ENCODE results near the gene CALCOCO2. TPM values are rescaled to one million over a fixed set of nuclear protein-coding genes. Genes with fewer than 3 reads are reported as not detected.

The CALCOCO2 gene
- polyA plus RNA-seq, 2 of the 4 experiments (the other 2 are of a cell fraction): 71.6 to 194 TPM

DNA sequence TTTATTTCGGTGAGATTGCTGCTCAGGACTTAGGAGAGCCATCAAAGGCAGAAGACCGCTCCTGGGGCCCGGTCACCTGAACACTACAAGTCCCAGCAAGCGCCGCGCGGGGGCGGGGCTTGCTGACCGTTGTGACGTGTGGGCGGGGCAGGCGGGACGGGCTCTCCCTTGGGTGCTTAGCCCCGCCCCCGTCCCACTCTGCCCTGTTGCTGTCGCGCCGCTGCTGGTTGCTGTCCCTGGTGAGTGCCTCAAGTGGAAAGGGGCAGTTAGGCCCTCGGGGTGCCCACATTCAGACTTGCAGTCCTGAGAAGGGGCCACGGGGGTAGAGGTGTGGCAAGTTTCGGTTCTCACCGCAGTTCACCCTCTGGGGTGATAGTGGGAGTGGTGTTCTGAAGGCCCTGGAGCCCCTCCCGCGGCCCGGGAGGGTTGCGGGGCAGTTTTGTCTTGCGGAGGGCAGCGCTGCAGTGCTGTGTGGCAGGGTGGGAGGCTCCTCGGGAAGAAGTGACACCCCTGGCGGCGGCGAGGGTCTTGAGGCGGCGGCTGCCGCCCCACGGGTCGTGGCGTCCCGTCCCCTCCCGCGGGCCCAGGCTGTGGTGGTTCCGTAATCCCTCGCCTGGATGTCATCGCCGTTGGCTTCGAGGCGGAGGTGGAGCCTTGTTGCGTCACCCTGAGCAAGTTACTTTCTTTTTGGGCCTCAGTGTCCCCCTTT, at the start of gene CALCOCO2 (continued):
- no peak for TF ChIP-seq CTCF (IDR thresholded peaks at IDR 0.05)
- TF ChIP-seq CHD4 (IDR thresholded peaks at IDR 0.05; ENCODE audit: borderline replicate concordance): no peak
- TF ChIP-seq TFCP2L1 (CRISPR knock-in tag; IDR thresholded peaks at IDR 0.05): no peak; the same call in 1 of the 2 replicates
- TF ChIP-seq CEBPB (IDR thresholded peaks at IDR 0.05): peak; percentile 75 to 89; a peak in 3 of 4 replicates
- TF ChIP-seq EHMT2 (IDR thresholded peaks at IDR 0.05; ENCODE audit: low read depth): no peak
- TF ChIP-seq ESRRA (IDR thresholded peaks at IDR 0.05; ENCODE audit: borderline replicate concordance, low read length): no peak
- no peak for TF ChIP-seq KDM1A (IDR thresholded peaks at IDR 0.05; ENCODE audit: low read depth)
- TF ChIP-seq, protein P1, sequence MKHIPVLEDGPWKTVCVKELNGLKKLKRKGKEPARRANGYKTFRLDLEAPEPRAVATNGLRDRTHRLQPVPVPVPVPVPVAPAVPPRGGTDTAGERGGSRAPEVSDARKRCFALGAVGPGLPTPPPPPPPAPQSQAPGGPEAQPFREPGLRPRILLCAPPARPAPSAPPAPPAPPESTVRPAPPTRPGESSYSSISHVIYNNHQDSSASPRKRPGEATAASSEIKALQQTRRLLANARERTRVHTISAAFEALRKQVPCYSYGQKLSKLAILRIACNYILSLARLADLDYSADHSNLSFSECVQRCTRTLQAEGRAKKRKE (CRISPR knock-in tag; IDR thresholded peaks at IDR 0.05; ENCODE audit: low read depth): no peak
- TF ChIP-seq JUN (IDR thresholded peaks at IDR 0.05): 0 out of 5 replicates have a peak, but pooled peaks of 1 of the 2 experiments have one; percentile 19
- TF ChIP-seq, protein P2, sequence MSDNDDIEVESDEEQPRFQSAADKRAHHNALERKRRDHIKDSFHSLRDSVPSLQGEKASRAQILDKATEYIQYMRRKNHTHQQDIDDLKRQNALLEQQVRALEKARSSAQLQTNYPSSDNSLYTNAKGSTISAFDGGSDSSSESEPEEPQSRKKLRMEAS (IDR thresholded peaks at IDR 0.05): peak; percentile 52; the same call in 1 of the 2 replicates
- no peak for TF ChIP-seq FOSB (CRISPR knock-in tag; IDR thresholded peaks at IDR 0.05)
- TF ChIP-seq ZSCAN20 (CRISPR knock-in tag; IDR thresholded peaks at IDR 0.05): no peak
- no peak for TF ChIP-seq FOXS1 (CRISPR knock-in tag; IDR thresholded peaks at IDR 0.05)
- TF ChIP-seq, protein P3, sequence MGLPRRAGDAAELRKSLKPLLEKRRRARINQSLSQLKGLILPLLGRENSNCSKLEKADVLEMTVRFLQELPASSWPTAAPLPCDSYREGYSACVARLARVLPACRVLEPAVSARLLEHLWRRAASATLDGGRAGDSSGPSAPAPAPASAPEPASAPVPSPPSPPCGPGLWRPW (IDR thresholded peaks at IDR 0.05): no peak
- no peak for TF ChIP-seq HDAC2 (IDR thresholded peaks at IDR 0.05)
- TF ChIP-seq PHF8 (IDR thresholded peaks at IDR 0.05; ENCODE audit: borderline replicate concordance, low read depth): peak; percentile 79; the same call in 1 of the 2 replicates
- no peak for TF ChIP-seq JUNB (IDR thresholded peaks at IDR 0.05)
- no peak for TF ChIP-seq USF2 (IDR thresholded peaks at IDR 0.05)

DNA sequence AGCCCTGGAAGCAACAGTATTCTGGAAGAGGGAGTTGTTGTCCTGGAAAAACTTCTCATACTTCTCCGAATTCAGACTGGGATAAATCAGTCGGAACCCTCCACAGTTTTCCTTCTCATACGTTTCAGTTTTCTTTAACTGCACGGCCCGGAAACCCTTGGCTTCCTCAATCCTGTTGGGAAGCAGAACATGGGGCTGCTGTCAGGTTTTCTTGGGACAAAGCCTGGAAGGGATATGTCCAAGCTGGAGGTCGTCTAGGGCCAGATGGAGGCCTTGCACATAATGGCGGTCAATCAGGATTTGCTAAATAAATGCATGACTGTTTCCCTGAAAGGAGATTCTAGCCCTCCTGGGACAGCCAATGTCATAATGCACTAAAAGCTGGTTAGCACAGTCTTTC, 43.0 kb upstream of the CALCOCO2 start:
- TF ChIP-seq, protein P2 (IDR thresholded peaks at IDR 0.05): no peak
- no peak for TF ChIP-seq CTCF (IDR thresholded peaks at IDR 0.05)
- no peak for TF ChIP-seq CHD2 (IDR thresholded peaks at IDR 0.05; ENCODE audit: low read length, partially characterized antibody)
- TF ChIP-seq ZNF302 (CRISPR knock-in tag; IDR thresholded peaks at IDR 0.05): no peak
- TF ChIP-seq JUN (IDR thresholded peaks at IDR 0.05): no peak
- no peak for TF ChIP-seq NPAS2 (CRISPR knock-in tag; IDR thresholded peaks at IDR 0.05; ENCODE audit: borderline replicate concordance)
- TF ChIP-seq MYC (IDR thresholded peaks at IDR 0.05; ENCODE audit: borderline replicate concordance, low read length): no peak
- TF ChIP-seq RCOR1 (IDR thresholded peaks at IDR 0.05; ENCODE audit: low read depth, low read length): no peak
- TF ChIP-seq POLR2A (IDR thresholded peaks at IDR 0.05; ENCODE audit: low read length): no peak
- no peak for TF ChIP-seq ESRRA (IDR thresholded peaks at IDR 0.05; ENCODE audit: borderline replicate concordance, low read length)
- TF ChIP-seq NR3C1 (IDR thresholded peaks at IDR 0.05): no peak
- TF ChIP-seq ELK1 (IDR thresholded peaks at IDR 0.05; ENCODE audit: low read depth, low read length): no peak
- TF ChIP-seq GATA3 (IDR thresholded peaks at IDR 0.05; ENCODE audit: borderline replicate concordance): no peak
- TF ChIP-seq HEYL (CRISPR knock-in tag; IDR thresholded peaks at IDR 0.05): no peak
- no peak for TF ChIP-seq ZSCAN20 (CRISPR knock-in tag; IDR thresholded peaks at IDR 0.05)
- ChIA-PET POLR2A (no interaction called here), CTCF (interaction anchor here (1.9 to 70.2 kb wide), 9 partner anchors 11 to 151 kb away, joined by 5 to 3251 read pairs (median 91); partner anchors contain the start of genes ATP5MC1, CALCOCO2, HOXB13 and PRAC1)
- 81% methylated on average over 7 of the region's 7 CpGs for WGBS (ENCODE audit: missing lambda C conversion rate)
- DNase-seq (ENCODE audit: low read depth in 1 of 2, low spot score in 1 of 2): no peak
- Histone ChIP-seq H3K4me1 (peaks cover 24% of the 10 kb centered on the region), H3K27ac (no peak overlapping the region), H3K4me3 (no peak overlapping the region), H3K4me2 (no peak overlapping the region), H3K9me3 (no peaks in the 10 kb centered on the region)
- no peak for ATAC-seq
- FAIRE-seq: no peak

Data from A549 (cell line).